ENCODE results near the gene ROM1. TPM values are rescaled to one million over a fixed set of nuclear protein-coding genes. Genes with fewer than 3 reads are reported as not detected.

ROM1 gene
- total RNA-seq, 1 donor from 2014 or later: 0.86 TPM

GRCh38 chr11:62591448-62592145, 21.5 kb upstream of the ROM1 start, which contains the start of gene TUT1:
TUT1 (minus strand) TSS chr11:62591523; CDS start chr11:62591485, 38 bp downstream.
- Mint-ChIP-seq H3K4me1 (ENCODE audit: low read depth) (peaks cover 13% of the 10 kb centered on the region), H3K27ac (peak within 1 kb of the TSS; percentile 96), H3K9me3 (ENCODE audit: low read depth) (no peaks in the 10 kb centered on the region), H3K4me3 (ENCODE audit: low read depth) (peak within 1 kb of the TSS; percentile 92), H3K36me3 (ENCODE audit: insufficient read depth) (peaks cover 18% of the 10 kb centered on the region), H3K27me3 (no peaks in the 10 kb centered on the region)
- peak; percentile 93 for DNase-seq (ENCODE audit: low spot score, unreplicated experiment)
- TF ChIP-seq CTCF (IDR thresholded peaks at IDR 0.05; ENCODE audit: unreplicated experiment): peak; percentile 6

DNA sequence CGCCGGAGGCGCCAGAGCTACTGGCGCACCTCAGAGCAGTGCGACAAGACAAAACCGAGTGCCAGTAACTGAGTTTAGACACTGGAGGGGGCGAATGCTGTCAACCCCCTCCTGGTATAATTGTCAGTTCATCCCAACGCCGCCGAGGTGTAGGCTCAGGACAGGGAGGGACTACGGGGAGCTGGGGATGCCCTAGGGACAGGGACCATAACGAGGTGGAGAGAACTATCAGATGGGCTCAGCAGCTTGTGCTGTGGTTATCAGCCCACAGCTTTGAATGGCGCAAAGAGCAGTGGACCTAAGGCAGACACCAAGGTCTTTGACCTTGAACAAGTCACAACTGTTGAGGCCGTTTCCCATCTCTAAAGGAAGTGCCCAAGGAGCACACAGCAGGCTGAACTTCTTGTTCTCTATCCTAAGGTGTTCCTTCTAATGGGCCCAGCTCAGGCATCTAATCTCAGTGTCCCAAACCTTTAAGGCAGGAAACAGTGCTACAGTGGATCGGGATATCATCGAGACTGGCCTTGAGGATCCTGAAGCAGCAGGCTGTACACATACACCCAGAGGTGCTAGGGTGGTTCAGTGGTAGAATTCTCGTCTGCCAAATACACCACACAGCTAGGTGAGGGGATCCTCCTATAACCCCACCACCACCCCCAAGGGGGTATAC, 20.8 kb upstream of the ROM1 start:
- no peak for DNase-seq (ENCODE audit: low spot score, unreplicated experiment)
- peaks cover 23% of the 10 kb centered on the region for H3K36me3 Mint-ChIP-seq (ENCODE audit: insufficient read depth)
- peaks cover 13% of the 10 kb centered on the region for H3K4me1 Mint-ChIP-seq (ENCODE audit: low read depth)
- H3K9me3 Mint-ChIP-seq (ENCODE audit: low read depth): no peaks in the 10 kb centered on the region
- H3K27me3 Mint-ChIP-seq: no peaks in the 10 kb centered on the region
- H3K4me3 Mint-ChIP-seq (ENCODE audit: low read depth): peak overlapping the region; percentile 92
- TF ChIP-seq CTCF (IDR thresholded peaks at IDR 0.05; ENCODE audit: unreplicated experiment): no peak
- H3K27ac Mint-ChIP-seq: peak overlapping the region; percentile 96

GRCh38 chr11:62592989-62593421, 20.1 kb upstream of the ROM1 start:
- H3K36me3 Mint-ChIP-seq (ENCODE audit: insufficient read depth): peaks cover 26% of the 10 kb centered on the region
- no peak overlapping the region for H3K4me3 Mint-ChIP-seq (ENCODE audit: low read depth)

GRCh38 chr11:62593434-62594044, 19.5 kb upstream of the ROM1 start:
- Mint-ChIP-seq H3K4me3 (ENCODE audit: low read depth) (peak overlapping the region; percentile 66), H3K27me3 (no peaks in the 10 kb centered on the region), H3K4me1 (ENCODE audit: low read depth) (peaks cover 13% of the 10 kb centered on the region), H3K27ac (no peak overlapping the region), H3K9me3 (ENCODE audit: low read depth) (no peaks in the 10 kb centered on the region), H3K36me3 (ENCODE audit: insufficient read depth) (peaks cover 26% of the 10 kb centered on the region)
- peak; percentile 60 for TF ChIP-seq CTCF (IDR thresholded peaks at IDR 0.05; ENCODE audit: unreplicated experiment)
- DNase-seq (ENCODE audit: low spot score, unreplicated experiment): no peak

More at GRCh38 chr11:62592989-62593421, 20.1 kb upstream of the ROM1 start:
- Mint-ChIP-seq H3K4me1 (ENCODE audit: low read depth) (peaks cover 13% of the 10 kb centered on the region), H3K27me3 (no peaks in the 10 kb centered on the region), H3K9me3 (ENCODE audit: low read depth) (no peaks in the 10 kb centered on the region), H3K27ac (no peak overlapping the region)
- no peak for TF ChIP-seq CTCF (IDR thresholded peaks at IDR 0.05; ENCODE audit: unreplicated experiment)
- no peak for DNase-seq (ENCODE audit: low spot score, unreplicated experiment)

DNA sequence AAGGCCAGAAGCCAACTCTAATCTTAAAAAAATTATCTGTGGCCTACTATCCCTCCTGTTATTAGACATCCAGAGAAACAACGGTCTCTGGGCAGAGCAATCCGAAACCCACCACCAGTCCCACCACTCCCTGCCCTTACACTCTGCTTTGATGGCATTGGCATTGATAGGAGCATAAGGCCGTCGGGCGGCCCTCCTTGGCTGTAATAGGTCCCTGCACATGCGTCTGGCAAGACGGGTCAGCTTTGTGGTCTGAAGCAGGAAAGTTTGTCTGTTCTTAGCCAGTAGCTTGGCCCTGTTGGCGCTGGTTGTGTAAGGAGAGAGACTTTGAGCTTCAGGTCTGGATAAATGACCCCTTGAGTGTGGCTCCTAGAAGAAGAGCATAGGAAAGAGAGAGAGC, 17.9 kb upstream of the ROM1 start:
- Mint-ChIP-seq H3K4me1 (ENCODE audit: low read depth) (peaks cover 22% of the 10 kb centered on the region), H3K9me3 (ENCODE audit: low read depth) (no peaks in the 10 kb centered on the region), H3K36me3 (ENCODE audit: insufficient read depth) (peaks cover 38% of the 10 kb centered on the region), H3K27me3 (no peaks in the 10 kb centered on the region), H3K27ac (no peak overlapping the region), H3K4me3 (ENCODE audit: low read depth) (no peak overlapping the region)
- no peak for TF ChIP-seq CTCF (IDR thresholded peaks at IDR 0.05; ENCODE audit: unreplicated experiment)
- no peak for DNase-seq (ENCODE audit: low spot score, unreplicated experiment)

Measured in progenitor cell of endocrine pancreas (in vitro differentiated cells).